ENCODE results near the gene GLRX3.
"Not testable (repeated sequence)": the region's sequence is repeated elsewhere in the genome, so short reads cannot be mapped to it uniquely, and the experiment has no call there.

The GLRX3 gene

DNA sequence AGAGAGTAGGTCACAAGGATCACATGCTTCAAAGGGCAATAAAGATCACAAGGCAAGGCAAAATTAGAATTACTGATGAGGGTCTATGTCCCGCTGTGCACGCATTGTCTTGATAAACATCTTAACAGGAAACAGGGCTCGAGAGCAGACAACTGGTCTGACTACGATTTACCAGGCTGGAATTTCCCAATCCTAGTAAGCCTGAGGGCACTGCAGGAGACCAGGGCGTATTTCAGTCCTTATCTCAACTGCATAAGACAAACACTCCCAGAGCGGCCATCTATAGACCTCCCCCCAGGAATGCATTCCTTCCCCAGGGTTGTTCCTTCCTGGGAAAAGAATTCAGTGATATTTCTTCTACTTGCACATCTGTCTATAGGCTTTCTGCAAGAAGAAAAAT, 18.7 kb upstream of the GLRX3 start:
- H3K9me3 ChIP-seq (ENCODE audit: control extremely low read depth in 1 of 5, control insufficient read depth in 4 of 5, insufficient read depth in 2 of 5, low read depth in 1 of 5, low read length in 4 of 5) = peaks cover 0 to 12% (median 0%) of the 10 kb centered on the region in 5 experiments
- DNase-seq; H3K27me3 ChIP-seq (replicated peaks in 2 of 5; ENCODE audit: control insufficient read depth in 4 of 5, insufficient read depth in 5 of 5, low read length in 4 of 5); H3K36me3 ChIP-seq (ENCODE audit: control insufficient read depth in 4 of 4, insufficient read depth in 4 of 4, low read length in 3 of 4); POLR2A ChIA-PET; H3K4me1 ChIP-seq (ENCODE audit: control extremely low read depth in 1 of 4, control insufficient read depth in 4 of 4, insufficient read depth in 4 of 4, low read length in 3 of 4); H3K4me3 ChIP-seq (ENCODE audit: control insufficient read depth in 1 of 7, extremely low read depth in 1 of 7, insufficient read depth in 4 of 7, low read depth in 2 of 7, low read length in 6 of 7); H3K27ac ChIP-seq (ENCODE audit: insufficient read depth in 1 of 2, low read depth in 1 of 2, low read length in 2 of 2, poor library complexity in 1 of 2, severe bottlenecking in 2 of 2): not testable (repeated sequence)
- WGBS (ENCODE audit: insufficient coverage) = 85% methylated on average over 6 of the region's 6 CpGs
- CTCF ChIA-PET = interaction anchor here (1.2 kb wide), 1 partner anchor 9 kb away, joined by 4 read pairs; no protein-coding TSS in a partner anchor

DNA sequence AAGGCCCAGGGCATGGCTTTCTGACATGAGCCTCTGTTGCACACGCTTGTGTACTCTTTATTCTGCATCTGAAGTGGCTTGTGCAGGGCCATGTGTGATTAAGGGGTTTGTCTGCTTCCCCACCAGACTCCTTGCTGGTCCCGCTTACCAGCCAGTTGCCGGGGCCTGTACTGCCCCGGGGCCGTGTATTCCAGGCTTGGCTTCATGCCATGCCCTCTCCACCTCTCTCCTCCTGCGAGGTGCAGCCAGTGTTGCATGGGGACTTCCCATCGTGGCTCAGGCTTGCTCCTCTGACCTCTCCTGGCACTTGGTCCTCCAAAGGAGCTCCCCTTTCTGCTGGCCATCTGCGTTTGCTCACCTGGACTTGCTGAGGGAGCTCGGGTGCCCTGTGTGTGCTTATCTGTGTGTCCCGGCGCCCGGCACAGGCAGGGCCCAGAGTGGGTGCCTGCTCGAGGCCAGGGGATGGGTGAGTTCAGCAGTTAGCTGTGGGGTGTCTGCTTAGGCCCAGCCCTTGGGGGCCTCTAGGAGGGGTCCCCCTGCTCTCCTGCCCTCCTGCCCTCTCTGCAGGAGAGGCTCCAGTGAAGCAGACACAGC, 14.6 kb upstream of the GLRX3 start:
- 78% methylated on average over 12 of the region's 13 CpGs for WGBS (ENCODE audit: insufficient coverage)
- Histone ChIP-seq H3K27ac (ENCODE audit: insufficient read depth in 1 of 2, low read depth in 1 of 2, low read length in 2 of 2, poor library complexity in 1 of 2, severe bottlenecking in 2 of 2) (no peak overlapping the region), H3K36me3 (ENCODE audit: control insufficient read depth in 4 of 4, insufficient read depth in 4 of 4, low read length in 3 of 4) (no peaks in the 10 kb centered on the region), H3K9me3 (ENCODE audit: control extremely low read depth in 1 of 5, control insufficient read depth in 4 of 5, insufficient read depth in 2 of 5, low read depth in 1 of 5, low read length in 4 of 5) (peaks cover 0 to 12% (median 0%) of the 10 kb centered on the region in 5 experiments), H3K4me3 (ENCODE audit: control insufficient read depth in 1 of 7, extremely low read depth in 1 of 7, insufficient read depth in 4 of 7, low read depth in 2 of 7, low read length in 6 of 7) (no peak overlapping the region), H3K27me3 (replicated peaks in 2 of 5; ENCODE audit: control insufficient read depth in 4 of 5, insufficient read depth in 5 of 5, low read length in 4 of 5) (peaks cover 0 to 3% (median 3%) of the 10 kb centered on the region in 5 experiments), H3K4me1 (ENCODE audit: control extremely low read depth in 1 of 4, control insufficient read depth in 4 of 4, insufficient read depth in 4 of 4, low read length in 3 of 4) (no peaks in the 10 kb centered on the region)
- POLR2A ChIA-PET = no interaction called here
- DNase-seq = no peak
- CTCF ChIA-PET = interaction anchor here (1.7 kb wide), 1 partner anchor 8 kb away, joined by 5 read pairs; no protein-coding TSS in a partner anchor

- ChIA-PET POLR2A (no interaction called here), CTCF (interaction anchor here (1.1 to 2.1 kb wide), 8 partner anchors 9 to 45 kb away, joined by 3 to 15 read pairs (median 4); partner anchors contain the start of genes C10orf143 and GLRX3)
- H3K27me3 ChIP-seq (replicated peaks in 2 of 5; ENCODE audit: control insufficient read depth in 4 of 5, insufficient read depth in 5 of 5, low read length in 4 of 5) = peaks cover 0 to 46% (median 9%) of the 10 kb centered on the region in 5 experiments
- H3K36me3 ChIP-seq (ENCODE audit: control insufficient read depth in 4 of 4, insufficient read depth in 4 of 4, low read length in 3 of 4) = no peaks in the 10 kb centered on the region
- no peaks in the 10 kb centered on the region for H3K9me3 ChIP-seq (ENCODE audit: control extremely low read depth in 1 of 5, control insufficient read depth in 4 of 5, insufficient read depth in 2 of 5, low read depth in 1 of 5, low read length in 4 of 5)
- no peak overlapping the region for H3K4me3 ChIP-seq (ENCODE audit: control insufficient read depth in 1 of 7, extremely low read depth in 1 of 7, insufficient read depth in 4 of 7, low read depth in 2 of 7, low read length in 6 of 7)
- no peak overlapping the region for H3K27ac ChIP-seq (ENCODE audit: insufficient read depth in 1 of 2, low read depth in 1 of 2, low read length in 2 of 2, poor library complexity in 1 of 2, severe bottlenecking in 2 of 2)
- WGBS (ENCODE audit: insufficient coverage) = 20% methylated on average over 9 of the region's 10 CpGs
- DNase-seq = peak; percentile 56 to 70 (median 68)
- peaks cover 0 to 2% (median 0%) of the 10 kb centered on the region in 4 experiments for H3K4me1 ChIP-seq (ENCODE audit: control extremely low read depth in 1 of 4, control insufficient read depth in 4 of 4, insufficient read depth in 4 of 4, low read length in 3 of 4)
Measured at GRCh38 chr10:130127364-130128061, 8.7 kb upstream of the GLRX3 start.

DNA sequence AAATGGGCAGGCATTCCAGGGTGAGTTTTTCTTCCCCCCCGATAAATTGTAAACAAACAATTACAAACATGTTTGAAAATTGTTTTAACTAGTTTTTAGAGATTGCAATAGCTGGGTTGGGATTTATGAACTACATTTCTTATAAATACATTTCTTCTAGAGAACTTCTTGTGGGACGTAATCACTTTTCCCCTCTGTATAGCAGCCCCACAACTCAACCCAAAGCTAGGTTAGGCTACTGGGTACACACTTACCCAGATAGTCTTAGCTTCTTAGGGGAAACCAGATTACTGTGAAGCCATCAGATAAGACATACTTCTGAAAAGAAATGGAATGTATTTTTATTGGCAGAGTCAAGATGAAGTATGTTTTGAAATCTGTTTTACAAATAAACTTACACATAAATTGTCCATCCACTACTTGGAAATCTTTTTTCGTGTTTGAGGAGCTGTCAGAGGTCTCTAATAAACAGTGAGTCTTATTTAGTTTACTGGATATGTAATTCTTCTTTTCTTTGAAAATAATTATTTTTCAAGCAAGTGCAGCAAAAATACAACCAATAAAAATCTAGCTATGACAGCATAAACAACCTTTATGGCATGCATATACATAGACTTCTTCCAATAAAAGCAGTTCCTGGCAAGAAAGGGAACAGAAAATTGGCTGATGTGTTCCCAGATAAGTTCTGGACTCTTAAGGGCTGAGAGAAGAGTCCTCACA, 8.0 kb upstream of the GLRX3 start:
- Histone ChIP-seq H3K27me3 (replicated peaks in 2 of 5; ENCODE audit: control insufficient read depth in 4 of 5, insufficient read depth in 5 of 5, low read length in 4 of 5) (peaks cover 0 to 46% (median 9%) of the 10 kb centered on the region in 5 experiments), H3K36me3 (ENCODE audit: control insufficient read depth in 4 of 4, insufficient read depth in 4 of 4, low read length in 3 of 4) (no peaks in the 10 kb centered on the region), H3K27ac (ENCODE audit: insufficient read depth in 1 of 2, low read depth in 1 of 2, low read length in 2 of 2, poor library complexity in 1 of 2, severe bottlenecking in 2 of 2) (no peak overlapping the region), H3K9me3 (ENCODE audit: control extremely low read depth in 1 of 5, control insufficient read depth in 4 of 5, insufficient read depth in 2 of 5, low read depth in 1 of 5, low read length in 4 of 5) (no peaks in the 10 kb centered on the region), H3K4me1 (ENCODE audit: control extremely low read depth in 1 of 4, control insufficient read depth in 4 of 4, insufficient read depth in 4 of 4, low read length in 3 of 4) (peaks cover 0 to 2% (median 0%) of the 10 kb centered on the region in 4 experiments), H3K4me3 (ENCODE audit: control insufficient read depth in 1 of 7, extremely low read depth in 1 of 7, insufficient read depth in 4 of 7, low read depth in 2 of 7, low read length in 6 of 7) (no peak overlapping the region)
- CTCF ChIA-PET = interaction anchor here (1.1 to 2.1 kb wide), 5 partner anchors 8 to 45 kb away, joined by 3 to 15 read pairs (median 3); partner anchors contain the start of genes C10orf143 and GLRX3
- no peak for DNase-seq
- WGBS (ENCODE audit: insufficient coverage) = no CpG with 5 or more reads among the region's 3 CpGs
- POLR2A ChIA-PET = no interaction called here

DNA sequence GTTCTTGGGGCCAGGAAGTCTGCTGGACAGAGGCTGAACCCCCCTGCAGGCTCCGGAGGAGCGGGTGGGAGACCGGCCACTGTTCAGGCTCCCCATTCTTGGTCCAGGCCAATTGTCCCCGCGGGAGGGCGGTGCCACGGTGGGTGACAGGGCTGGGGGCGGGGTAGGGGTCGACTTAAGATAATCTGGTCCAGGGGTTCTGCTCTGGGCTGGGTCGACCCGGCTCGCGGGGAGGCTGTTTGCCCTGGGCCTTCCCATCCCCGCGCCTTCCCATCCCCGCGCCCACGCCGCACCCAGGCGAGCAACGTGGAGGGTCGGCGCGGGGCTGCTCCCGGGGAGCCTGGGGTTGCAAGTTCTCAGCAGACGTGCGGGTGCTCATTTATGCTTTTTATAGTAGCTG, 7.3 kb upstream of the GLRX3 start:
- Histone ChIP-seq H3K36me3 (ENCODE audit: control insufficient read depth in 4 of 4, insufficient read depth in 4 of 4, low read length in 3 of 4) (no peaks in the 10 kb centered on the region), H3K9me3 (ENCODE audit: control extremely low read depth in 1 of 5, control insufficient read depth in 4 of 5, insufficient read depth in 2 of 5, low read depth in 1 of 5, low read length in 4 of 5) (no peaks in the 10 kb centered on the region), H3K27ac (ENCODE audit: insufficient read depth in 1 of 2, low read depth in 1 of 2, low read length in 2 of 2, poor library complexity in 1 of 2, severe bottlenecking in 2 of 2) (no peak overlapping the region), H3K4me1 (ENCODE audit: control extremely low read depth in 1 of 4, control insufficient read depth in 4 of 4, insufficient read depth in 4 of 4, low read length in 3 of 4) (peaks cover 0 to 2% (median 0%) of the 10 kb centered on the region in 4 experiments), H3K4me3 (ENCODE audit: control insufficient read depth in 1 of 7, extremely low read depth in 1 of 7, insufficient read depth in 4 of 7, low read depth in 2 of 7, low read length in 6 of 7) (no peak overlapping the region), H3K27me3 (replicated peaks in 2 of 5; ENCODE audit: control insufficient read depth in 4 of 5, insufficient read depth in 5 of 5, low read length in 4 of 5) (peaks cover 0 to 46% (median 9%) of the 10 kb centered on the region in 5 experiments)
- 26% methylated on average over 24 of the region's 27 CpGs for WGBS (ENCODE audit: insufficient coverage)
- DNase-seq = no peak
- CTCF ChIA-PET = interaction anchor here (1.2 to 2.1 kb wide), 3 partner anchors 7 to 44 kb away, joined by 3 to 15 read pairs (median 3); partner anchors contain the start of genes C10orf143 and GLRX3
- POLR2A ChIA-PET = no interaction called here

DNA sequence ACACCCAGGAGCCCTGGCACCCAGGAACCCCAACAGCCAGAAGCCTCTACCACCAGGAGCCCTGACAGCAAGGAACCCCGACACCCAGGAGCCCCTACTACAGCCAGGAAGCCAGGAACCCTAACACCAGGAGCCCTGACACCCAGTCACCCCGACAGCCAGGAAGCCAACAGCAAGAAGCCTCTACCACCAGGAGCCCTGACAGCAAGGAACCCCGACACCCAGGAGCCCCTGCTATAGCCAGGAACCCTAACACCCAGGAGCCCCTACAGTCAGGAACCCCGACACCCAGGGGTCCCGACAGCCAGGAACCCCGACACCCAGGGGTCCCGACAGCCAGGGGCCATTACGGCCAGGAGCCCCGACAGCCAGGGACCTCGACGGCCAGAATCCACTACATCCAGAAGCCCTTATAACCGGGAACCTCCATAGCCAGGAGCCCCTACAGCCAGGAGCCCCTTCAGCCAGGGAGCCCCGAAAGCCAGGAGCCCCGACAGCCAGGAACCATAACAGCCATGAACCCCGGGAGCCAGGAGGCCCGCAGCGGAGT, 440 bp upstream of the GLRX3 start:
- Histone ChIP-seq H3K4me1 (ENCODE audit: control extremely low read depth in 1 of 4, control insufficient read depth in 4 of 4, insufficient read depth in 4 of 4, low read length in 3 of 4) (peaks cover 7 to 26% (median 21%) of the 10 kb centered on the region in 4 experiments), H3K4me3 (ENCODE audit: control insufficient read depth in 1 of 7, extremely low read depth in 1 of 7, insufficient read depth in 4 of 7, low read depth in 2 of 7, low read length in 6 of 7) (peak overlapping the region; percentile 72 to 91 (median 76)), H3K9me3 (ENCODE audit: control extremely low read depth in 1 of 5, control insufficient read depth in 4 of 5, insufficient read depth in 2 of 5, low read depth in 1 of 5, low read length in 4 of 5) (no peaks in the 10 kb centered on the region), H3K27me3 (replicated peaks in 2 of 5; ENCODE audit: control insufficient read depth in 4 of 5, insufficient read depth in 5 of 5, low read length in 4 of 5) (peaks cover 0 to 14% (median 2%) of the 10 kb centered on the region in 5 experiments), H3K36me3 (ENCODE audit: control insufficient read depth in 4 of 4, insufficient read depth in 4 of 4, low read length in 3 of 4) (no peaks in the 10 kb centered on the region), H3K27ac (ENCODE audit: insufficient read depth in 1 of 2, low read depth in 1 of 2, low read length in 2 of 2, poor library complexity in 1 of 2, severe bottlenecking in 2 of 2) (peak overlapping the region in 1 of 2 experiments; percentile 77)
- ChIA-PET CTCF (interaction anchor here (0.9 to 1.6 kb wide), 3 partner anchors 8 to 54 kb away, joined by 3 to 5 read pairs (median 3); partner anchors contain the start of gene C10orf143), POLR2A (interaction anchor here (1.4 kb wide), 1 partner anchor 25 kb away, joined by 10 read pairs; the partner anchor contains the start of gene C10orf143)
- WGBS (ENCODE audit: insufficient coverage) = 18% methylated on average over 12 of the region's 17 CpGs
- DNase-seq = no peak

Data from common myeloid progenitor, CD34-positive (primary cell).